Stimulated activated CD4-positive, alpha-beta T cell treated with anti-CD3 and anti-CD28 coated beads, Interleukin-15, amount 100 ng/mL, for 48 hours (primary cell): ENCODE results near the gene DMXL2.
A peak's percentile ranks its signal among the peaks of the same experiment; 100 is the strongest.
"Not testable (repeated sequence)": the region's sequence is repeated elsewhere in the genome, so short reads cannot be mapped to it uniquely, and the experiment has no call there.

ENCODE experiments used
- DNase-seq, 2 donors: peaks; one replicate each; pipeline ENCODE4 v3.0.0-alpha.2; 2020; ENCODE audit warnings: low read depth in 2 of 2

The DMXL2 gene

DNA sequence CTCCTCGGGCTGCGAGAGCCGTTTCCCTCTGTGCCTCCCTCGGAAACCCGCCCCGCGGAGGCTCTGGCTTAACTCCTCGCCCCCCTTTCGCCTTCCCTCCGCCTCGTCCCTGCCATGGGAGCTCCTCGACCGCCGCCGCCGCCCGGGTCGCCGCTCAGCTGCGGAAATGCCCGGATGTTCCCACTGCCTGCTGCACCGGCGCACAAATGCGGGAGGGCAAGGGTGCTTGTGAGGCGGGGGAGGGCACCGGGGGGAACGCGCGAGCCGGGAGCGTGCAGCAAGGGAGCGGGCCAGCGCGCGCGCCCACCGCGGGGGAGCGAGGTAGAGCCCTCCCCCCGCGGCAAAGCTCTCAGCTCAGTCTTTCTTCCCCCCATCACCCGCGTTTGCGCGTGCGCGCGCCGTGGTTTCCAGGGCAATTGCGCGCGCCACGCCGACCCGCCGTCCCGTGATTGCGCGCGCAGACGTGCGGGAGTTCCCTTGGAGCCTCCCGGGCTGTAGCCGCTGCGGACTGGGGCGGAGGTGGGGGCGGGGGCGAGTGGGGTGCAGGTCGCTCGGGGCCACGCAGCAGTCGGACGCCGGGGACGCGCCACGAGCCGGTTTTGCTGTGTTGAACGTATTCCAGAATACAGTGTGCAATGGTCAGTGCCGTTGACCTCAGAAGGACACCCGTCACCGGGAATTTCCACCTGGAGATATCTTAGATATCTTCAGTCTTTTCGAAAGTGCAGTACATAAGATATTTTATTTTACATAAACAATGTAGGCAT, at the start of gene DMXL2:
Gene DMXL2, minus strand, starts transcription at position 168 of the 767 bp plus-strand sequence. CDS start 226 bp downstream, outside the sequence.
- peak; percentile 50 to 64 for DNase-seq

DNA sequence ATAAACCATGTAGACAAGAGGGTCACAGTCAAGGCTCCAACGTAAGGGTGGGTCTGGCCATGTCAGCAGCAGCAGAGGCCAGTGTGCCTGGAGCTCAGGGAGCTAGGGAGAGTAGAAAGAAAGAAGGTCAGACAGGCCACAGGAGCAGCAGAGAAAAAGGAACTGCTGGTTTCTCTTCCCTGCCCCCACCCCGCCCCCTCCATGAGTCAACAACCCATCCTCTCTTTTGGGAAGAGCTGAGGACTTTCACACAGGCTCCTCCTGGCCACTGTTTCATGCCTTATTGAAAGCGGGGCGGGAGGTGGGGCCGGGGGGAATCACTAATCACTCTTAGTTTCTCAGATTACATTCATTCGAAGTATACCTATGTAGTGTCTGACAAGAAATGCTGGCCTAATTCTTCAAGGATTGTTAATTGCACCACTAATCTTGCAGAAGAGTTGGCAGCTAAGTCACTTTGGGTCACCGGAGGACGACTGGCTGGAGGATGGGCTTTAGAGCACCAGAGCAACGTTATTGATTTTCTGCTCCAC, 49.6 kb upstream of the DMXL2 start:
- no peak for DNase-seq

- no peak for DNase-seq
These were observed 46.8 kb upstream of the DMXL2 start for GRCh38 chr15:51669381-51669780.

DNA sequence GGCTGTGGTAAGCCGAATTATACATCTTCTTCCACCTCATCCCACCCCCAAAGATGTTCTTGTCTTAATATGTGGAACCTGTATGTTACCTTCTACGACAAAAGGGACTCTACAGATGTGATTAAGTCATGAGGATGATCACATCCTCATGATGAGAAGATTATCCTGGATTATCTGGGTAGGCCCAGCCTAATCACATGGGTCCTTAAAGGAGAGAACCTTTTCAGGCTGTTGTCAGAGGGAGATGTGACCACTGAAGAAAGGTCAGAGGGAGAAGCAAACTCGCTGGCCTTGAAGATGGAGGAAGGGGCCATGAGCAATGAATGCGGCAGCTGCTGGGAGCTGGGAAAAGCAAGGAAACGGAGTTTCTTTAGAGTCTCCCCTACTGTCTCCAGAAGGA, 45.9 kb upstream of the DMXL2 start:
- DNase-seq, result no peak

DNA sequence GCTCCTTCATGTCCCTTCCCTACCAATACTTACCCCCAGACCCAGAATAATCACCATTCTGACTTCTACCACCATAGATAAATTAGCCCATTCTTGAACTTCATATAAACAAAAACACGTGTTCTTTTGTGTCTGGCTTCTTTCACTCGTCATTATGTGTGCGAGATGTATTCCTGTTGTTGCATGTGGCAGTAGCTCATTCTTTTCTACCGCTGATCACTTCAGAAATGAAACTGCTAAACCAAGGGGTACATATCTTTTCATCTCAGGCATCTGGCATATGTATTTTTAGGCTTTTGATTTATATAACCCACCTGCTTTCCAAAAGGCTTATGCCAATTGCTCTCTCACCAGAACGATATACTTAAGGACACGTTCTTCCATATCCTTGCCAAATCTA, 44.9 kb upstream of the DMXL2 start:
- DNase-seq, result no peak

DNA sequence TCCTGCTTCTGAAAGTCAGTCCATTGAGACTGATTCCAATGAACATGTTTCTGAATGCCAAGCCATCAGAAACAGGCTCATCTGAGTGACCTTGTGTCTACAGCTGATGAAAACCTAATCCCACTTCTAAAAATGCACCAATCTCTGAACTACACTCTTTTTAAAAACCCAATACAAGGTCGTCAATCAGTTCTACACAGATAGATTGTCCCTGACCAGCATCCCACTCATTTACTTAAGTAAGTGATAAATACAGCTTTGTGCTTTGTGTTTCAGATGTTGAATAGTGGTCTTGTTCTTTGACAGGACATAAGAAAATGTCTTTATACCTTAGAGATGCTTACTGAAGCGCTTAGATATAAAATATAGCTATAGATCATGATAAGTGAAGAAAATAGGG, 38.5 kb upstream of the DMXL2 start:
- DNase-seq, result no peak

- DNase-seq, result no peak
These were observed 36.1 kb upstream of the DMXL2 start for GRCh38 chr15:51658664-51659063.

DNA sequence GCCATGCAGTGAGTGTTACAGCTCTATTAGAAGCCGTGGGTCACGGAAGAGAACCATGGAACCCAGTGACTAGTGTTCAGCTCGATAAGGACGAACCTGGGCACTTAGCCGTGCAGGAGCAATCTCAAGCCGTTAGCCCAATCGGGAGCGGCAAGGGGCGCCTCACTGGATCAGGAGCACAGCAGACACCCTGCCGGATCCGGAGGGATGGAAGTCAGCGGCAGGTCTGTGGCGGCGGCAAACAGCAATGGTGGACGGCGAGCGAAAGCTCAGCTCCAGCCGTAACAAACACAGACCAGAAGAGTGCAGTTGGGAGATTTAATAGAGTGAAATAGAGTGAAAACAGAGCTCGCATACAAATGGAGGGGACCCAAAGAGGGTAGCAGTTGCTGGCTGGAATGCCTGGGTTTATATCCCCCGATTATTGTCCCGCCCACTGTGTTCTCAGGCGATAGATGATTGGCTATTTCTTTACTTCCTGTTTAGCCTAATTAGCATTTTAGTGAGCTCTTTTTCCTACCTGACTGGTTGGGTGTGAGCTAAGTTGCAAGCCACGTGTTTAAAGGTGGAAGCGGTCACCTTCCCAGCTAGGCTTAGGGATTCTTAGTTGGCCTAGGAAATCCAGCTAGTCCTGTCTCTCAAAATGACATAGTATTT, 33.0 kb upstream of the DMXL2 start:
- not testable (repeated sequence) for DNase-seq

DNA sequence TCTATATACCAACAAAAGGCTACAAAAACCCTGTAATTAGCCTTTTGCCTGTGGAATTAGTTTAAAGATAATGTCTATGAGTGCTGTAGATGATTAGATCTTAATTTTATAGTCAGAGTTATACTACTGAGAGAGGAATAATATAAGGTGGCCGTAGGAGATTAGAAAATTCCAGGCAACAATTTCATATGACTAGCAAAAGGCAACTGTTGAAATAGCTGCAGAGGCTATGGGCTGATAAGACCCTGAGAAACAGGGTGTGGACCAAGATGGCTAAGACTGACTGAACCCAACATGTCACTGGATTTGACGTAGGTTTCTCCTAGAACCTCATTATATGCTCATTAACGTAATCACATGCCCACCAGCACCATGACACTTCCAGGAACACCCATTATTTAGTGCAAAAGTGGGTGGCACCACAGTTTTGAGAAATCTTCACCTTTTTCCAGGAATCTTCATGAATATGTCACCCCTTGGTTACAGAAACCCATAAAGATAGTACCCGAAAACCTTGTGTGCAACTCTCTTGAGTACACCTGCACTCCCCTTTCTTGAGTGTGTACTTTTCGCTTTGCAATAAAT, 29.6 kb upstream of the DMXL2 start:
- no peak for DNase-seq

DNA sequence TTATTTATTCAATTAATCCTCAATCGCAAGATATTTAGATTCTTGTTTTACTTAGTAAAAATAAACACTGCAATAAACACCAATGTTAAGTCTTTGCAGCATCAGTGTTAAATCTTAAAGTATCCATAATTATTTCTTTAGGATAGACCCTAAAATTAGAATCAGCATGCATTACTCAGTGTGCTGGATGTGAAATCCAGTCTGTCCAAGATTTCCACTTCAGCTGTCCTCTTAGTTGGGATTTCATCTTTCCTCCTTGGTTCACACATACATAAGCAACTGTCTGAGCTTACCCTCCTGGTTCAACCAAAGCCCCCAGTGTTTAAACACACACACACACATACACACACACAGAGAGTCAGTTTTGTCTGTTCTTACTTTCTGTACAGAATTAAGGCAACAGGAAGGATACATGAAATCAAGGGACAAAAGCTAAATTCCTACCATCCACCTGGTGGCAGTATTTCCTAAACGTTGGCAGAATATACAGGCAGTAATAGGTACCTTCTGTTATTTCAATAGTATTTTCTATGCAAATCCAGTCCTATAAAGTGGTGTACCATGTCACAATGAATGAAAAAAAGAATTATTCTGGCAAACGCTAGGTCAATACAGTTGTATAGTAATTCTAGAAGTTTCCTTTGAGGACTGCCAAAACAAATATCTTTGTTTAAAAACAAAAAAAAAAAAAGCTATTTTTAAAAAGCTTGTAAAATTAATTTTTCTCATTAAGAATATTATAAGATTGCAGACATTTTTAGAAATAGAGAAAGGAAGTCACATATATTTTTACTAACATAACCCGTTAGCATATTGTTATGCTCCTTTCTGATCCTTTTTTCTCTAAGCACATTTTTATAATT, 27.3 kb upstream of the DMXL2 start:
- peak in 1 of 2 donors; percentile 33 for DNase-seq

GRCh38 chr15:51648643-51649042, 26.1 kb upstream of the DMXL2 start:
- DNase-seq, result not testable (repeated sequence)

GRCh38 chr15:51648101-51648500, 25.5 kb upstream of the DMXL2 start:
- not testable (repeated sequence) for DNase-seq

GRCh38 chr15:51647128-51647562, 24.6 kb upstream of the DMXL2 start:
- DNase-seq, result no peak

DNA sequence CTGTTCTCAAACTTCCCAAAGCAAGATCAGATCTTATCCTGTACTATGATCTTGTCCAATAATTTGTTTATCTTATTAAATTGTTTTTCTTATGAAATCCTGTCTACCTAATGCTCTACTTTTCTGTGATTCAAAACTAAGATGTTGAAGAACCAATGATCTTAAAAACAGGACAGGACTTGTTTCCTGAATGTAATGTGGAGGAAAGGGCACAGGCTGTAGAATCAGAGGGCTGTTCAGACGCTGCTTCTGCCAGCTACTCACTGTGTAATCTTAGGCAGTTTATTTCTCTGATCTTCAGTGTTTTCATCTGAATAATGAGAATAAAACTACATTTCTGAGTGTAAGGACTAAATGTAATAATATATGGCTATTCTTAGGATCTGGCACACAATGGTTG, 20.1 kb upstream of the DMXL2 start:
- no peak for DNase-seq

DNA sequence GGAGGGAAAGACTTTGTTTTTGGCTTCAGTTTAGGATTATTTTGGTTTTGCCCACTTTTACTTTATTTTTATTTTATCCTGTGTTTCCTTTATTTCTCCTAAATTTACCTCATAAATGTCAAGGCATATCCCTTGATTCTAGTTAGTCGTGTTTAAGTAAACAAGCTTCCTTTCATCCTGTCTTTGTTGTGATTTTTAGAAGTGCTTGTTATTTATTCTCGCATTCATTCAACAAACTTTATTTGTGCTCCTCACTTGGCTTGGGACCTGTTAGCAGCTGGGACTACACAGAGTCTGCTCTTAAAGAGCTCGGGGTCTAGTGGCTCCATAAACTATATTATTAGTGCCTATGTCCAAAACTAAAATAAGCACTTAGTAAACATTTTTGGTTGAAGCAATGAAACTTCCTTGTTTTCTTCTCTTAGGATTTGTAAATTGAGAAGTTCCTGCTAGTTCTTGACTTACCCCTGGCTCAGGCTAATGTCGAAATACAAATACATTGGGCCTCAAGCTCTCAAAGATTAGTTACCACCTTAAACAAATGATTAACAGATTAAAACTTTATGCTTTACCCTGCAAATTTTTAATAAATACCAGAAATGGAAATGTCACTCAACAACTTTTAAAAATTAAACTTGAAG, 19.0 kb upstream of the DMXL2 start:
- no peak for DNase-seq

DNA sequence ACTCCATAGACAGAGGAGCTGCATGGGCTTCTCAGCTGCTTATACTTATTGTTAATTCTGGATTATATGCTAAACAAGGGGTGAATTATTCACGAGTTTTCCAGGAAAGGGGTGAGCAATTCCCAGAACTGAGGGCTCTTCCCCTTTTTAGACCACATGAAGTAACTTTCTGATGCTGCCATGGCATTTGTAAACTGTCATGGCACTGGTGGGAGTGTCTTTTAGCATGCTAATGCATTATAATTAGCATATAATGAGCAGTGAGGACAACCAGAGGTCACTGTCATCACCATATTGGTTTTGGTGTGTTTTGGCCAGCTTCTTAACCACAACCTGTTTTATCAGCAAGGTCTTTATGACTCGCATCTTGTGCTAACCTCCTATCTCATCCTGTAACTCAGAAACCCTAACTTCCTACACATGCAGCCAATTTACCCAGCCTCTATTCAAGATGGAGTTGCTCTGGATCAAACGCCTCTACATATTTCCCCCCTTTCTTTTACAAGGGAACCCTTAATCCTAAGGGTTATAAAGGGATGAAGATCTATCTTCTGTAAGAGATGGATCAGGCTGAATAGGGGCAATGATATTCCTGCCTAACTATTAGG, 12.1 kb upstream of the DMXL2 start:
- no peak for DNase-seq

GRCh38 chr15:51629612-51630011, 7.0 kb upstream of the DMXL2 start:
- DNase-seq, result no peak

DNA sequence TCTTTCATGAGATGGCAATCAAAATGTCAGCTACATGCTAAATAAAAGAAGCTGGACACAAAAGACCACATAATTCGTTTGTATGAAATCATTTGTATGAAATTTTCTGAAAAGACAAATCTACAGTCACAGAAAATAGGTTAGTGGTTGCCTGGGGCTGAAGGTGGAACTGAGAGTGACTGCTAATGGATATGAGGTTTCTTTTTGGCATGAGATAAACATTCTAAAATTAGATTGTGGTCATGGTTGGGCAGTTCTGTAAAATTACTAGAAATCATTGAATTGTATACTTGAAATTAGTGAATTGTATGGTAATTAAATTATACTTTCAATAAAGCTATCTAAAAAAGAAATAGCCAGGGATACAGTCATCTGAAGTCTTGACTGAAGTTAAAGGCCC, 2.7 kb upstream of the DMXL2 start:
- DNase-seq, result no peak

DNA sequence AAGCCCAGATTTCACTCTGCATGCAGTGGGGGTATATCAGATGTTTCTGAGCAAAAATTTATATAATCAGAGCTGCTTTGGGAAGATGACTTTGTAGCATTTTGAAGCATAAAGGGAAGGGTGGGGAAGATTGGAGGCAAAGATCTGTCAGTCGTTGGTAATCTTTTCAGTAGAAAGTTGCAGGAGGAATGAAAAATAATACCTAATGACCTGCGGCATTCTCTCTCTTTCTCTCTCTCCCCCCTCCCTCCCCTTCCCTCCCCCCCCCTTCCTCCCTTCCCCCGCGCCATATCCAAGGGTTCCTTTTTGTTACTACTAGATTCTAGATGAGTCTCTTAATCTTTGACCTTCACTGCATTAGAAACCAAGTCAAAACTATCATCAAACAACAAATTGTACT, 1.5 kb upstream of the DMXL2 start:
- no peak for DNase-seq

- no peak for DNase-seq
These were observed 891 bp upstream of the DMXL2 start for GRCh38 chr15:51623386-51623938.
